Mesodermal cell (in vitro differentiated cells): Measurements from ENCODE around the gene FAM200C.
A peak's percentile ranks its signal among the peaks of the same experiment; 100 is the strongest.

Experiments
- H3K27ac ChIP-seq: 2 replicates; pipeline ENCODE4 v1.7.0; 2013; ENCODE audit warnings: mild to moderate bottlenecking, low read depth, low read length, moderate library complexity; ENCODE audit not compliant: severe bottlenecking
- H3K36me3 ChIP-seq: 2 replicates; pipeline ENCODE4 v1.7.1; 2013; ENCODE audit warnings: mild to moderate bottlenecking, low read length, moderate library complexity; ENCODE audit not compliant: control insufficient read depth, insufficient read depth
- H3K4me1 ChIP-seq: one replicate; pipeline ENCODE4 v1.7.1; 2013; ENCODE audit warnings: mild to moderate bottlenecking, low read length; ENCODE audit not compliant: insufficient read depth, control insufficient read depth, poor library complexity, severe bottlenecking
- H3K4me3 ChIP-seq: 2 replicates; pipeline ENCODE4 v1.7.0; 2013; ENCODE audit warnings: low read length, control low read depth, mild to moderate bottlenecking; ENCODE audit not compliant: insufficient read depth, poor library complexity, severe bottlenecking; ENCODE audit errors: extremely low read depth
- H3K9me3 ChIP-seq: 2 replicates; pipeline ENCODE4 v1.7.1; 2013; ENCODE audit warnings: mild to moderate bottlenecking, low read length, moderate library complexity; ENCODE audit not compliant: control insufficient read depth
- WGBS, 2 experiments: methylation state at CpG; one replicate each; pipeline ENCODE4 v1.1.5; 2013; ENCODE audit warnings: missing lambda C conversion rate in 2 of 2; ENCODE audit not compliant: insufficient coverage in 2 of 2; 5-methylcytosine and 5-hydroxymethylcytosine counted together

Gene FAM200C

DNA sequence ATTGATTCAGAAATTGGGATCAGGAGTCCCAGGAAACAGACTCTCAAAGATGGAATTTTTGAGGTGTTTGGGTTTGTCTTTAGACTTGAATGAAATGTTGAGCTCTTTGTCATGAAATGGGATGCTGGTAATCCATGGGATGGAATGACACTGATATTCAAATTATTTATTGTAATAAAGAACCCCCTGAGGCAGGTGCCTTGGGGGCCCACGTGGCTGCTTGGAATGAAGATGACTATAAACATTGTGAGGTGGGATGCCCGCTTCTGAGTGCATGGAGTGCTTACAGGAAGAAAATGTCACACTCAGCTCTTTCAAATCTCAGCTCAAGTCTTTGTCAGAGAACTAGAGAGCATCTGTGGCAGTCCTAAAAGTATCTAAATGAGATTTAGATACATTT is 19.8 kb downstream of the FAM200C start:
- H3K27ac ChIP-seq: no peak overlapping the region
- no peak overlapping the region for H3K4me3 ChIP-seq
- no CpG with 5 or more reads among the region's 2 CpGs for WGBS, 2 experiments
- H3K36me3 ChIP-seq: no peaks in the 10 kb centered on the region
- H3K9me3 ChIP-seq: no peaks in the 10 kb centered on the region
- no peaks in the 10 kb centered on the region for H3K4me1 ChIP-seq

DNA sequence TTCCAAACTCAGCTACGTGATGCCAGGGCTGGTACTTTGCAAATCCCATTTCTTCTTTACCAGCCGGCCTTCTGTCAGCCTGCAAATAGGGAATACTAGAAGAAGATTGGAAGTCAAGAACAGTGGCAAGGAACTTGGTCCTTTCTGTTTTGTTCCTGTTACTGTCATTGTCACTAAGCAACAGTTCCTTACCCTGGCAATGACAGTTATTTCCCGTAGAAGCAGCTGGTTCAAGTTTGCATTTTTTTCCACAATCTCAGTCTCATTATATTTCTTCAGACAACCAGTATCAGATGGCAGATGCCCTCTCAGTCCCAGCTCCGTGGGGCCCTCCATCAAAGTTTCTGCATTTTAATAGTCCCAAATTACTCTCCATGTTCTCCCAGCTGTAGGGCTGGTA is 20.3 kb downstream of the FAM200C start:
- no peaks in the 10 kb centered on the region for H3K4me1 ChIP-seq
- WGBS, 2 experiments: 64 to 65% methylated on average over 3 of the region's 4 CpGs
- H3K27ac ChIP-seq: no peak overlapping the region
- H3K9me3 ChIP-seq: no peaks in the 10 kb centered on the region
- H3K36me3 ChIP-seq: no peaks in the 10 kb centered on the region
- no peak overlapping the region for H3K4me3 ChIP-seq

DNA sequence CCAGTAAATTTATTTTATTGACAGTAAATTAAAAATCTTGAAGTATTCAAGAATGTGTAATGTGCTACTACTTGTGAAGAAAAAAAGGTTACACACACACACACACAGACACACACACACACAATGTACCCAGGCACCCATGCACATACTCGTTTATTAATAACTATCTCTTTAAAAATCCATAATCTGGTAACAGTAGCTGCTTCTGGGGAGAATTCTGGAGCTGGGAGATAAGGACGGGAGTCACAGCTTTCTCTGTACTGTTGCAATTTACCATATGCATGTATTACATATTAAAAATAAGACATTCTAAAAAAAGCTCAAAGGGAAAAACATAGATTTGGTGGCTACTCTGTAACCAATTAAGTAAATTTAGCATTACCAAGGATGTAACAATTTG is 21.5 kb downstream of the FAM200C start:
- WGBS, 2 experiments: no CpG with 5 or more reads among the region's 2 CpGs
- Histone ChIP-seq H3K4me3 (no peak overlapping the region), H3K27ac (no peak overlapping the region), H3K36me3 (no peaks in the 10 kb centered on the region), H3K9me3 (no peaks in the 10 kb centered on the region), H3K4me1 (no peaks in the 10 kb centered on the region)

DNA sequence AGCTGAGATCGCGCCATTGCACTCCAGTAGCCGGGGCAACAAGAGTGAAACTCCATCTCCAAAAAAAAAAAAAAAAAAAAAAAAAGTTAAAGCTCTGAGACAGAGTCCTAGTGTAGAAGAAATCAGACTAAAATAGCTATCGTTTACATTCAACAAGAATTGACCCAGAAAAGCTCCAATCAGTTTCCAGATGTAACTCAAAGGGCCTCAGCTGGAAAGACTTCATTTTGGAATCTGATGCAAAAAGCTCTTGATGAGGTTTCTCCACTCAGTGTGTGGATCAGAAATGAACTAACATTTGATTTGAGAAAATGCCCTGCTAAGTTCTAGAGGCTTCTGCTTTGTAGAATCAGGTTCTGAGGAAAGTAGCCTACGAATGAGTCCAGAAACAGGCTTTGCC is 22.2 kb downstream of the FAM200C start:
- no peak overlapping the region for H3K27ac ChIP-seq
- no peaks in the 10 kb centered on the region for H3K4me1 ChIP-seq
- no peaks in the 10 kb centered on the region for H3K9me3 ChIP-seq
- no peak overlapping the region for H3K4me3 ChIP-seq
- H3K36me3 ChIP-seq: no peaks in the 10 kb centered on the region
- WGBS, 2 experiments: 88 to 90% methylated on average over 1 to 2 of the region's 5 CpGs

DNA sequence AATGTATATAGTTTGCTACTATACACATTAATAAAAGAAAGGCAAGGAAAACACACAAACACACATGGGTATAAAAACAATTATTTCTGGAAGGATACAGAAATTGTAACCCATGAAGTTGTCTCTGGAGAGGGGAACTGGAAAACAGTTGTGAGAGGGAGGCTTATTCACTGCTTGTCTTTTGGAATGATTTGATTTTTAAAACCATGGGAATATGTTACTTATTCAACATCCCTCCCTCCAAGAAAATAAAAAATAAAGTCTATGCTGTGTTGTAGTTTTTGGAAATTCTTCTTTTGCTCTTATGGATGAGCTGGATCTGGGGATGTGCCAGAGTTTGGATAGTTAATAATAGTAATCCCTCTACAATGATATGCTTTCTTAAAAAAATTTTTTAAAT is 23.4 kb downstream of the FAM200C start:
- no peak overlapping the region for H3K4me3 ChIP-seq
- no peaks in the 10 kb centered on the region for H3K9me3 ChIP-seq
- H3K4me1 ChIP-seq: no peaks in the 10 kb centered on the region
- H3K36me3 ChIP-seq: no peaks in the 10 kb centered on the region
- no peak overlapping the region for H3K27ac ChIP-seq

DNA sequence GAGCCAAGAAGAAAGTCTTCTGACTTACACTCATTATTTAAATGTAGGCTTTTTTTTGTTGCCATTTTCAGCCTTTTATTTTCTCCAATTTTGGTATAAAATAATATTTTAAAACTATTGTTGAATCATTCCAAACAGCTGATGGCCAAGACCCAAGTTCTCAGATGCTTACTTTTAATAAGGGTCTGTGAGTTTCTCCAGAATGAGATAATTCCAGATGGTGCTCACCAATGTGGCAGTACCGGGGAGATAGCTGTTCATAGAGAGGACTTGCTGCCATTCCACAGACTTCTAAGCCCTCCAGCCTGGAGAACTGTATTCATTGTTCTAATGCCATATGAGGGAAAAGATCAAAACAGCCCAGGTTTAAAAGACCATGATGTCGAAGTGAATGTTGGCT is 24.2 kb downstream of the FAM200C start:
- Histone ChIP-seq H3K4me1 (no peaks in the 10 kb centered on the region), H3K4me3 (no peak overlapping the region), H3K9me3 (no peaks in the 10 kb centered on the region), H3K27ac (no peak overlapping the region), H3K36me3 (no peaks in the 10 kb centered on the region)
- WGBS, 2 experiments: no CpG with 5 or more reads among the region's 2 CpGs

DNA sequence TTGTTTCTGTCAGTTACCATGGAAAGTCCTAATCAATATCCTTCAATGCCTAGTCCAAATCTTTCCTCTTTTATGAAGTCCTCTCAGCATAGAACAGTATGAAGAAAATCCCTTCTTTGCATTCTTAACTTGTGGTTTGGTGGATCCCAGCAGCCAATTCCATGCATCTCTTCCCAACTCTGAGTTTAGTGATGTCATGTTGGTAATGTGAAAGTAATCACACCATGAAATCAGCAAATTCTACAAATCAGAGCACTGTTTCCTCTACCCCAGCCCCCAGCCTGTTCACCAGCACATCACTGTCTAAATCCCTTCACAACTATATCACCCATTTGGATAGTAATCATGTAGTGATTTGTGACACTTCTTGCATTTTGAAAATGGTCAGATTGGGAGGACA is 24.7 kb downstream of the FAM200C start:
- H3K36me3 ChIP-seq: no peaks in the 10 kb centered on the region
- no peaks in the 10 kb centered on the region for H3K4me1 ChIP-seq
- no peak overlapping the region for H3K27ac ChIP-seq
- H3K4me3 ChIP-seq: no peak overlapping the region
- no peaks in the 10 kb centered on the region for H3K9me3 ChIP-seq

DNA sequence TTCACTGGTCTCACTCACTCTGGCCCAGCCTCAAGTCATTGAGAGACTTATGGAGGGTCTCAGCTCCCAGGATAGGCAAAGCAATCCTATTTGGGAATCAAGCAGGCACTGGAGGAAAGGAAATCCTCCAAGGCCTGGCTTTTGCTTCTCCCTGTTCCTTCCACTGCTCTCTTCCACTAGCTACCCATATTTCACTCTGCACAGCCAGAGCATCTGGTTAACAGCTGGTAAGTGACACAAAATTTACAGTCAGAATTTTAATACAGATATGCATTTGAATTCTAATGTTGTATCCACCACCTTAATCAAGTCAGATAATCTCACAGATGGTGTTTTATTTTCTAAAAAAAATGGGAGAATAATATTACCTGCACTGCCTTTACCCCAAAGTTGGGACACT is 28.6 kb downstream of the FAM200C start:
- Histone ChIP-seq H3K27ac (no peak overlapping the region), H3K36me3 (no peaks in the 10 kb centered on the region), H3K4me3 (no peak overlapping the region), H3K9me3 (no peaks in the 10 kb centered on the region), H3K4me1 (peaks cover 5% of the 10 kb centered on the region)

DNA sequence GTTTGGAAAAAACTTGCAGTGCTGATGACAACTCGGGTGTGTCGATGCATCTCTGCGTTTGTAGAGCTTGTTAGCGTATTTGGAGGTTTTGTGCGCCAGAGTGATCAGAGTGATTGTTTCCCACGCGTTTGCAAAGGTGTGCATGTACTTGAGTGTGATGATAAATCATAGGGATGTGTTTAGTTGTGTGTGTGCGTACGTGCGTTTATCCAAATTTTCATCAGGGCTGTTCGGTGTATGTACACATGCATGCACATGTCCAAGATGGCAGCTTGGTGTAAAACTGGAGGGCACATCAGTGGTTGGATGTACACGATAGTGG is 29.2 kb downstream of the FAM200C start:
- WGBS, 2 experiments: 59 to 61% methylated on average over 12 of the region's 12 CpGs
- H3K4me3 ChIP-seq: peak overlapping the region; percentile 48

DNA sequence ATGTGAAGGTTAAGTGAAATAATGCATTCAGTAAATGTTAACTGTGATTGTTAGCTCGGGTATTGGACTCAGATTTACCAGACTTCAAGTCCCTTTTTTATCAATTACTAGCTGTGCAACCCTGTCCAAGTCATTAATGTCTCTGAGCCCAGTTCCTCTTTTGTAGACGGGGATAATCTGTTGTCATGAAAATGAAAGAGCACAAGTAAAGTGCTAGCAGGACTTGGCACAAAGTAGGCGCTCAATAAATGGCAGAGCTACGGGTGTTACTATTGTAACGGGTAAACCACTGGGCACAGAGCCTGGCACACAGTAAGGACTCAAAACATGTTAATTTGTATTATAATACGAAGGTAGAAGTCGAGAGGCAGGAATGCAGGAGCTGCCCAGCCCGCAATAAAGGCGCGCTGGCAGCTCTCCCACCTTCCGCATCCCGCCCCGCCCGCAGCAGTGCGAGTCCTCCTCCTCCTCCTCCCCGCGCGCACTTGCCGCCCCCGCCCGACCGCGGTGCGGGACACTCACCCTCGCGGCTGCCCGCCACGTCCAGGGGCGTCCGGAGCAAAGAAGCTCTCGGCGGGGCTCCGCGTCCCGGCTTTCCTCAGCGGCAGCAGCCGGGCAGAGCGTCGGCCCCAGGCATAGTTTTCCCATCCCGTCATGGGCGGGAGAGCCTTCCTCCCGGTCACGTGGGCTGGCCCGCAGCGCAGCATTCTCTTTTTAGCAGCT is 29.7 kb downstream of the FAM200C start, which contains the start of gene C1QTNF2:
C1QTNF2 (minus strand) TSS at position 637 of the 723 bp plus-strand sequence. CDS start 15,615 bp downstream, outside the sequence.
- Histone ChIP-seq H3K36me3 (no peaks in the 10 kb centered on the region), H3K27ac (no peak within 1 kb of the TSS), H3K4me3 (peak within 1 kb of the TSS; percentile 48), H3K4me1 (peaks cover 5% of the 10 kb centered on the region), H3K9me3 (no peaks in the 10 kb centered on the region)
- 4 to 10% methylated on average over 25 to 30 of the region's 45 CpGs for WGBS, 2 experiments

More for the DNA sequence above, 29.2 kb downstream of the FAM200C start:
- no peak overlapping the region for H3K27ac ChIP-seq
- no peaks in the 10 kb centered on the region for H3K36me3 ChIP-seq
- H3K9me3 ChIP-seq: no peaks in the 10 kb centered on the region
- H3K4me1 ChIP-seq: peaks cover 5% of the 10 kb centered on the region

DNA sequence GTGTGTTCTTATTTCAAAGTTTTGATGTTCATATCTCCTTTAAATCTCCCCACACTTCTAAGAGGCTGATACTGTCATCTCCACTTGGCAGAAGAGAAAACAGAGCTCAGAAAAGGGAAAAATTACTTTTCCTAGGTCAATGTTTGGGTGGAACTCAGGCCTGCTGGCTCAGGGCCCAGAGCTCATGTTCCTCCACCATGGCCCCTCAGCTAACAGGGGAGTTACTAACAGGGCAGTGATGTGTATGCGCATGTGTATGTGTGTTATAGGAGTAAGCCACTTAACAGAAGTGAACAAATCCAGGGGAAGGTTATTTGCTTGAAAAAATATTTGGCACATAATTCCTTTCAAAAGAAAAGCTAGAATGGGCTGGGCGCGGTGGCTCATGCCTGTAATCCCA is 32.0 kb downstream of the FAM200C start:
- no peak overlapping the region for H3K4me3 ChIP-seq
- H3K4me1 ChIP-seq: peaks cover 5% of the 10 kb centered on the region
- 100% methylated on average over 2 to 3 of the region's 3 CpGs for WGBS, 2 experiments
- no peaks in the 10 kb centered on the region for H3K9me3 ChIP-seq
- no peaks in the 10 kb centered on the region for H3K36me3 ChIP-seq
- H3K27ac ChIP-seq: no peak overlapping the region
